H9 (cell line): ENCODE measurements around the gene PAIP2. TPM values are rescaled to one million over a fixed set of nuclear protein-coding genes. Genes with fewer than 3 reads are reported as not detected.
A peak's percentile ranks its signal among the peaks of the same experiment; 100 is the strongest.

Experiments used
- DNase-seq: peaks from one replicate; pipeline ENCODE4 v3.0.0-alpha.2; 2017
- H2AFZ ChIP-seq: one replicate; pipeline ENCODE4 v1.6.1; 2013; ENCODE audit warnings: mild to moderate bottlenecking, low read length, control low read depth, moderate library complexity
- H2AK5ac ChIP-seq: 2 replicates; pipeline ENCODE4 v1.6.1; 2013; ENCODE audit warnings: low read length, control low read depth, mixed read lengths; ENCODE audit not compliant: insufficient read length
- H2BK120ac ChIP-seq: one replicate; pipeline ENCODE4 v1.6.1; 2013; ENCODE audit warnings: low read depth, mild to moderate bottlenecking, low read length, control low read depth, inconsistent platforms; ENCODE audit not compliant: poor library complexity, severe bottlenecking
- H2BK12ac ChIP-seq: 2 replicates; pipeline ENCODE4 v1.6.1; 2013; ENCODE audit warnings: low read length, control low read depth, mixed read lengths, low read depth; ENCODE audit not compliant: insufficient read length
- H2BK15ac ChIP-seq: 2 replicates; pipeline ENCODE4 v1.6.1; 2013; ENCODE audit warnings: low read depth, low read length, control low read depth
- H2BK20ac ChIP-seq: one replicate; pipeline ENCODE4 v1.6.1; 2013; ENCODE audit warnings: low read depth, mild to moderate bottlenecking, low read length, control low read depth, inconsistent platforms; ENCODE audit not compliant: poor library complexity, severe bottlenecking
- H2BK5ac ChIP-seq: 2 replicates; pipeline ENCODE4 v1.6.1; 2013; ENCODE audit warnings: low read length, control low read depth, mixed read lengths; ENCODE audit not compliant: insufficient read length
- H3K14ac ChIP-seq: 2 replicates; pipeline ENCODE4 v1.6.1; 2013; ENCODE audit warnings: low read length, control low read depth; ENCODE audit not compliant: insufficient read depth
- H3K18ac ChIP-seq: 2 replicates; pipeline ENCODE4 v1.6.1; 2013; ENCODE audit warnings: low read depth, mild to moderate bottlenecking, mixed read lengths, low read length, control low read depth; ENCODE audit not compliant: insufficient read length
- H3K23ac ChIP-seq: 2 replicates; pipeline ENCODE4 v1.6.1; 2013; ENCODE audit warnings: low read length, control low read depth, mixed read lengths, low read depth; ENCODE audit not compliant: insufficient read length
- H3K23me2 ChIP-seq: 2 replicates; pipeline ENCODE4 v1.6.1; 2013; ENCODE audit warnings: low read depth, mild to moderate bottlenecking, mixed read lengths, low read length, control low read depth; ENCODE audit not compliant: insufficient read length, poor library complexity, severe bottlenecking
- H3K27ac ChIP-seq: 2 replicates; pipeline ENCODE4 v1.5.1; 2013; ENCODE audit warnings: low read length, control low read depth, mixed read lengths, low read depth; ENCODE audit not compliant: insufficient read length
- H3K27me3 ChIP-seq: 2 replicates; pipeline ENCODE4 v1.6.1; 2013; ENCODE audit warnings: low read length, control low read depth, inconsistent platforms; ENCODE audit not compliant: insufficient read depth
- H3K4ac ChIP-seq: 2 replicates; pipeline ENCODE4 v1.6.1; 2013; ENCODE audit warnings: low read depth, mild to moderate bottlenecking, control low read depth, inconsistent platforms, low read length, moderate library complexity
- H3K4me1 ChIP-seq: 2 replicates; pipeline ENCODE4 v1.6.1; 2013; ENCODE audit warnings: low read length, control low read depth, inconsistent platforms; ENCODE audit not compliant: insufficient read depth
- H3K4me2 ChIP-seq: 2 replicates; pipeline ENCODE4 v1.6.1; 2013; ENCODE audit warnings: low read length, control low read depth, mixed read lengths; ENCODE audit not compliant: insufficient read length, insufficient read depth
- H3K56ac ChIP-seq: 2 replicates; pipeline ENCODE4 v1.6.1; 2013; ENCODE audit warnings: low read depth, mild to moderate bottlenecking, mixed read lengths, low read length, control low read depth; ENCODE audit not compliant: insufficient read length
- H3K79me1 ChIP-seq: 2 replicates; pipeline ENCODE4 v1.6.1; 2013; ENCODE audit warnings: low read depth, mild to moderate bottlenecking, moderate library complexity, low read length, control low read depth, inconsistent platforms; ENCODE audit not compliant: insufficient read depth, poor library complexity, severe bottlenecking
- H3K79me2 ChIP-seq: 2 replicates; pipeline ENCODE4 v1.6.1; 2013; ENCODE audit warnings: low read length, control low read depth, inconsistent platforms; ENCODE audit not compliant: insufficient read depth
- H3K9ac ChIP-seq: 2 replicates; pipeline ENCODE4 v1.6.1; 2013; ENCODE audit warnings: low read length, control low read depth, mixed read lengths; ENCODE audit not compliant: insufficient read length; ENCODE audit errors: extremely low read depth
- H3K9me3 ChIP-seq: one replicate; pipeline ENCODE4 v1.6.1; 2013; ENCODE audit warnings: low read depth, low read length, inconsistent platforms; ENCODE audit not compliant: control insufficient read depth
- H3T11ph ChIP-seq: one replicate; pipeline ENCODE4 v1.6.1; 2013; ENCODE audit warnings: mild to moderate bottlenecking, low read length, control low read depth, inconsistent platforms
- H4K20me1 ChIP-seq: one replicate; pipeline ENCODE4 v1.6.1; 2013; ENCODE audit not compliant: control insufficient read depth, insufficient read length, insufficient read depth
- H4K5ac ChIP-seq: 2 replicates; pipeline ENCODE4 v1.6.1; 2013; ENCODE audit warnings: low read depth, mild to moderate bottlenecking, mixed read lengths, low read length, control low read depth; ENCODE audit not compliant: insufficient read length
- H4K8ac ChIP-seq: replicated peaks from 2 replicates; pipeline ENCODE4 v1.6.1; 2013; ENCODE audit warnings: low read length, control low read depth, mixed read lengths, low read depth; ENCODE audit not compliant: insufficient read length
- H4K91ac ChIP-seq: 2 replicates; pipeline ENCODE4 v1.6.1; 2013; ENCODE audit warnings: low read depth, mild to moderate bottlenecking, moderate library complexity, mixed read lengths, low read length, control low read depth; ENCODE audit not compliant: insufficient read length
- H3K27ac Mint-ChIP-seq, 3 experiments: 2 replicates in 2 of 3; 3 replicates in 1 of 3; pipeline ENCODE4 v1.8.0; 2020 to 2021; ENCODE audit warnings: mixed read lengths in 3 of 3, mild to moderate bottlenecking in 1 of 3, moderate library complexity in 1 of 3
- H3K27me3 Mint-ChIP-seq: 2 replicates; pipeline ENCODE4 v1.8.0; 2021; ENCODE audit warnings: low read depth, mild to moderate bottlenecking, moderate library complexity, mixed read lengths
- H3K36me3 Mint-ChIP-seq, 3 experiments: 2 replicates in 2 of 3; 3 replicates in 1 of 3; pipeline ENCODE4 v1.8.0; 2020 to 2021; ENCODE audit warnings: low read depth in 3 of 3, mixed read lengths in 3 of 3; ENCODE audit not compliant: insufficient read depth in 1 of 3
- H3K4me1 Mint-ChIP-seq, 2 experiments: 2 replicates each; pipeline ENCODE4 v1.8.0; 2020; ENCODE audit warnings: mixed read lengths in 2 of 2
- H3K4me3 Mint-ChIP-seq, 2 experiments: 2 replicates in 1 of 2; 3 replicates in 1 of 2; pipeline ENCODE4 v1.8.0; 2020 to 2021; ENCODE audit warnings: mild to moderate bottlenecking in 2 of 2, mixed read lengths in 2 of 2, moderate library complexity in 1 of 2
- H3K9me3 Mint-ChIP-seq, 2 experiments: 2 replicates in 1 of 2; 3 replicates in 1 of 2; pipeline ENCODE4 v1.8.0; 2020; ENCODE audit warnings: mild to moderate bottlenecking in 2 of 2, mixed read lengths in 2 of 2, moderate library complexity in 1 of 2
- CTCF ChIP-seq: fragments of 200-600 bp; sonication (generic); conservative IDR thresholded peaks from 3 replicates; pipeline ENCODE4 v1.8.0; 2021; ENCODE audit warnings: antibody characterized with exemption, mild to moderate bottlenecking
- WGBS: extraction: QIAGEN DNeasy Blood & Tissue Kit; methylation state at CpG from one replicate; pipeline ENCODE4 v1.1.7; 2013; ENCODE audit warnings: missing lambda C conversion rate, low lambda C conversion rate, mixed read lengths; ENCODE audit not compliant: insufficient read length; ENCODE audit errors: extremely low coverage; 5-methylcytosine and 5-hydroxymethylcytosine counted together
- total RNA-seq: library from RNA; stranded (reverse); gene quantifications from 2 replicates; pipeline ENCODE4 v1.2.1, GENCODE V29; 2021

PAIP2 gene
- total RNA-seq, 1 experiment from 2014 or later = 121 TPM

DNA sequence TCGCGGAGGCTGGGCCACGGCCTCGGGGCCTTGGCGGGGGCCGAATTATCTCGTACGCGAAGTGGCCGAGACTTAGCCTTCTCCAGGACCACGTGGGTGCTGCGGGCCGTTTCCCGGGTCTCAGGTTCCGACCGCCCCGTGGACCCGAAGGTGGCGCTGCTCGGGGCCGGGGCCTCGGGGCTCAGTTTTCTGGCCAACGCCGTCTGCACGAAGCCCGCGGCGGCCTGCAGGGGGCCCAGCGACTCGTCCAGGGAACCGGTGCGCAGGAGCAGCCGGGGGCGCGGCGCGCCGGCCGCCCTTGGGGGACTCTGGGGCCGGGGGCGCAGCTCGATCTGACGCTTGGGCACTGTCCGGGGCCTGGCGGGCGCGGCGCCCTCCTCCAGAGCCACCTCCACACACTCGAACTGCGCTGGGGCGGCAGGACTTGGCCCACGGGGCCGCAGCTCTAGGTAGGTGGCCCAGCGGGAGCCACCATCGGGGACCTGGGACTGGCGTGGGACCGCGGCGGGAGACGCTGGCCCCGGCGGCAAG, 52.5 kb downstream of the PAIP2 start:
- Mint-ChIP-seq H3K27me3 (peaks cover 31% of the 10 kb centered on the region), H3K36me3 (peaks cover under 1 to 8% (median 1%) of the 10 kb centered on the region in 3 experiments), H3K9me3 (no peaks in the 10 kb centered on the region), H3K4me3 (peak overlapping the region; percentile 79 to 88), H3K4me1 (peaks cover 19 to 41% of the 10 kb centered on the region in 2 experiments), H3K27ac (no peak overlapping the region)
- no peak overlapping the region for H3T11ph ChIP-seq
- H3K4me1 ChIP-seq = peaks cover 4% of the 10 kb centered on the region; the same call in 1 of the 2 replicates
- H4K20me1 ChIP-seq = peaks cover 2% of the 10 kb centered on the region
- peaks cover 22% of the 10 kb centered on the region for H3K23me2 ChIP-seq
- DNase-seq = peak; percentile 61
- H3K14ac ChIP-seq = no peak overlapping the region; the same call in 1 of the 2 replicates
- H2AFZ ChIP-seq = no peak overlapping the region
- no peak overlapping the region for H4K91ac ChIP-seq
- WGBS = no CpG with 5 or more reads among the region's 62 CpGs
- H4K5ac ChIP-seq = no peak overlapping the region
- no peak overlapping the region for H3K23ac ChIP-seq
- H2BK12ac ChIP-seq = no peak overlapping the region
- no peak overlapping the region for H3K56ac ChIP-seq
- H3K79me2 ChIP-seq = no peaks in the 10 kb centered on the region
- H3K18ac ChIP-seq = no peak overlapping the region
- peaks cover 8% of the 10 kb centered on the region for H3K27me3 ChIP-seq
- no peak overlapping the region for H3K4ac ChIP-seq
- peak; percentile 72 for TF ChIP-seq CTCF
- no peak overlapping the region for H3K27ac ChIP-seq
- H2BK15ac ChIP-seq = no peak overlapping the region
- H3K79me1 ChIP-seq = no peaks in the 10 kb centered on the region
- H2BK20ac ChIP-seq = no peak overlapping the region
- H3K9me3 ChIP-seq = no peaks in the 10 kb centered on the region
- no peak overlapping the region for H4K8ac ChIP-seq
- H3K9ac ChIP-seq = no peak overlapping the region
- no peak overlapping the region for H2AK5ac ChIP-seq
- no peak overlapping the region for H2BK5ac ChIP-seq
- peak overlapping the region; percentile 85 for H3K4me2 ChIP-seq
- no peak overlapping the region for H2BK120ac ChIP-seq
